HG02588 (cell line): ENCODE data around the gene PRRG3.

Source experiments
- ATAC-seq: cut with Tn5 transposase; IDR thresholded peaks from one replicate; pipeline ENCODE4 v1.9.1; 2021; ENCODE audit warnings: mild to moderate bottlenecking, moderate library complexity; ENCODE audit not compliant: unreplicated experiment

PRRG3 gene

GRCh38 chrX:151704041-151704663 is 8.9 kb downstream of the PRRG3 start:
- no peak for ATAC-seq

DNA sequence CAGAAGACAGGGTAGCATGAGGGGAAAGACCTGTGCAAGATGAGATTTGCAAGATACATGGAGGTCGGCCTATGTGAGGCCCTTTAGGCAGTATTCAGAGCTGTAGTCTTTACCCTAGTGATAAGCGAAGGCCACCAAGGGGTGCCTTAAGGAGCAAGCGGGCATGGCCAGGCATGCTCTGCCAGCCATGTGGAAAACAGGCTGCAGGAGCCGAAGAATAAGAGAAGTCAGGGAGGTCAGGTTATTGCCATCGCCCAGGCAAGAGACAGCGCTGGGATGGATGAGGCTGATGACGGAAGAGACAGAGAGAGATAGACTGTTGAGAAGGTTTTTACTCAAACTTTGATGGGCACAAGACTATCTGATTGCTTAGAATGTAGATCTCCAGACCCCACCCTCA is 13.6 kb downstream of the PRRG3 start:
- ATAC-seq: no peak

DNA sequence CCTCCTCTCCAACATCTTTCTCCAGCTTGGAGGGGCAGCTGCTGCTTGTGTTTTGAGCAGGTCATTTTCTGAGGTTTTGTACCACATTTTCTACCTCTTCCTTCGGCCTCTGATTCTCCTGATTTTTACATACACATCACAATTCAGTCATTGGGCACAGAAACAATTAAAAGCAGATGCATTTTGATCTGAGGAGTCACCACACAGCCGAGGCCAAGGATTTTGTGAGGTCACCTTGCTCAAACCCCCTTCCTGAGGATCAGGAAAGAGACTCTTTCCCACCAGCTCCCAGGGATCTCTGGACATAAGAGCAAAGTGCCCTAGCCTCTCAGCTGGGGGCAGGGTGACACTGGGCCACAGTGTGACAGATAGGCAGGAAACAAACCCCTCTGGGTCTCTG is 15.2 kb downstream of the PRRG3 start:
- no peak for ATAC-seq

DNA sequence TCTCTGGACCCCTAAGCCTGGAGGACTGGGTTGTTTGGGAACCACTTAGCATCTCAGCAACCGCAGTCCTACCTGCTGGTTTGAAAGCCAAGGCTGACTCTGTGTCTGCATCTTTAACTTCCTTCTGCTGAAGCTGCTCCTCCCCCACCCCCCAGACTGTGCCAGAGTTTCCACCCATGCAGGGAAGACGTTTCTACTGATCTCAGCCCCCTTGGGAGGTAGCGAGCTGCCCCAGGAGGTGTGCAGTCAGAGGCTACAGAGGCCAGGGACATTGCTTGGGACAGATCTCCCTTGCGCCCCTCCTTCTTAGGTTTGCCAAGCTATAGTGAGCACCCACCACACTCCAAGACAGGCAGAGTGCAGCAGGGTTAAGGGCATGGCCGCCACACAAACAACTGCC is 15.9 kb downstream of the PRRG3 start:
- no peak for ATAC-seq

- no peak for ATAC-seq
Observed at GRCh38 chrX:151711787-151712186, 16.5 kb downstream of the PRRG3 start.

GRCh38 chrX:151712253-151712652 is 17.0 kb downstream of the PRRG3 start:
- ATAC-seq: no peak

DNA sequence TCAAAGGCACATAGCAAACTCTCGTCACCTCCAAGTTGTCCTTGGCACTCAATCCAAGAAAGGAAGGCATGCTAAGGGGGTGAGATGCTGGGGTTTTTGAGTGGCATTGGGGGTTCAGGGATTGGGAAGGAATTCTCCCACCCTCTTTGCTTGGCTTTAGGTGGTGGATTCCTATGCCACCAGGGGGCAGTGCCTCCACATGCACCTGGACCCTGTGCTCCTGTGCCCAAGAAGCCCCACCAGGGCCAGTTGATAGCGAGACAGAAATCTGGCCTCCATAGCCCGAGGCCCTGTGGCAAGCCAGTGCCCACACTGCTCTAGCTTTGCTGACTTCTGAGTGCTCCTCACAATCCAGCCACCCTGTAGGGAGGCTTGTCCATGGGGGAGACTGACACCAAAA is 18.6 kb downstream of the PRRG3 start:
- no peak for ATAC-seq

GRCh38 chrX:151714362-151714761 is 19.1 kb downstream of the PRRG3 start:
- no peak for ATAC-seq

DNA sequence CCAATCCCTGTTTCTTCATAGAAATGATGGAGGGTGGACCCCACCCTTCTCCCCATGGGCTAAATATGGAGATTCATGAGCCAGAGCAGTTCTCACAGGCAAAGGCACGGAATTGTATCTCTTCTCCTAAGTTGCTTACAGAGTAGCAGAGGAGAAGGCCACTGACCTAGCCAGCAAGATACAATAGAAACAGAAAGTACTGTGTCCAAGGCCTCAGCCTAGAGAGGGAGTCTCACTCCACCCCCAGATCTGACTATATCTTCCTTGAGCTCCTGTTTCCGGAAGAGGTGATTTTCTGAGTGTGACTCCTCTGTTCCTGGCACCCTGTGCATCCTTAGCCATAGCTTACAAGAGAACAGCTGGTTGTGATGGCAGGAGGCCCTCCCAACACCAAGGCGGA is 20.5 kb downstream of the PRRG3 start, which contains the start of gene FATE1:
FATE1 (plus strand) TSS at position 284 of the 400 bp plus-strand sequence; CDS start at position 369, 85 bp downstream.
- ATAC-seq: no peak

DNA sequence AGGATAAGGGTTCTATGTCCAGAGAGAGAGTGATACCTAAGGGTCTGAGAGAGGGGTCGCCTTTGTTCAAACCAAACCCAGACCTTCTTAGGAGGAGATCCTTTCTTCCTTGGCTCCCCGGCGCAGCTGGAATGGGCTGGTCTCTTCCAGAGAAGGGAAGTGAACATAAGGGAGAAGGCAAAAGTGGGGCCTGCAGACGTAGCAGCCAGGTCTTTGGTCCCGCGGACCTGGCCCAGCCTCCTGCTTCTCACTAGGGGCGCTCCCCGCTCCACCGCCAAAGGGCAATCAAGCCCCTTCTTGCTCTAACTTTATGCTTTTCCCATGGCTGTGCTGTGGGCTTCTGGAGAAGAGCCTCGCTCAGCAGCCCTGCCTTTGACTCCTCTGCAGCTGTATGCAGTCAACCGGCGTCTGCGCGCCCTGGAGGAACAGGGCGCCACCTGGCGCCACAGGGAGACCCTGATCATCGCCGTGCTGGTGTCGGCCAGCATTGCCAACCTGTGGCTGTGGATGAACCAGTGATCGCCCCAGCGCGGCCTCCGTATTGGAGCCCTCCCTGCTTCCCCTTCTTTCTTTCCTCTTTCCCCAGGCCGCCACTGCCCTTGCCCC is 27.1 kb downstream of the PRRG3 start:
- ATAC-seq: no peak

DNA sequence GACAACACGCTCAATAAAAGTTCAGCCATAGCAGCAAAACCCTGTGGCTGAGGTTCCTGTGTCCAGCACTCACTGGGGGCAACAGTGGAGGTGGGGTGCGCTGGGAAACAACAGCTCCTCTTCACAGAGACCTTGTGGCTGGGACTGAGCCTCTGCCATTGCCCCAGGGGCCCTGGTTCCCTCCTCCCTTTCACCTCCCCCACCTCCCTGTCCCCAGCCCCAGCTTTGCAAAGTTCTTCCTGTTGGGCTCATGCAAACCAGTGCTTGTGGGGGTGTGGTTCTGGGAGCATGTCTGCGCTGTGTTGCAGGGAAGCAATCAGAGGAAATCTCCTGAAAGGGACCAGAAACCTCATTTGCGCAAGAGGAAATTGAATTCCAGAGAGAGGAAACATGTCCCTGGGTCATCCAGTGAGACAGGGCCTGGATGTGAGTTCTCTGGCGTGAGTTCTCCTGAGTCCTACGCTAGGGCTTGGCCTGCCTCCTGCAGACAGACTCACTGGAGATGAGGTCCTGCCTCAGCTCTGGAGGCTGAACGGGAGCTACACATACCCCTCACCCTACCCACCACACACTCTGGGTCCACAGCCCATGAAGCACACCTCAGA is 28.0 kb downstream of the PRRG3 start:
- no peak for ATAC-seq

GRCh38 chrX:151724563-151725337 is 29.5 kb downstream of the PRRG3 start:
- ATAC-seq: no peak

DNA sequence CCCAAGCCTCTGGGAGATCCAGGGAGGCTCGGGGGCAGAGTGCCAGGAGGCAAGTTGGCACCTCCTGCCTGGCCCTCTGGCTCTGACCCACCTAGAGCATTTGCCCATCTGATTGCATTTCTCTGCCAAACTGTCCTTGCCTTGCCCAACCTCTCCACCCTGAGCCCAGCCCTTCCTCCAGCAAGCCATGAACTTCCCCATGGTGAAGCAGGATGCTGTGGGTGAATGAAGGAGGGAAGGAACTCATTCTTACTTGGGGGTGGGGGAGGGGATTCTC is 30.0 kb downstream of the PRRG3 start:
- ATAC-seq: no peak

DNA sequence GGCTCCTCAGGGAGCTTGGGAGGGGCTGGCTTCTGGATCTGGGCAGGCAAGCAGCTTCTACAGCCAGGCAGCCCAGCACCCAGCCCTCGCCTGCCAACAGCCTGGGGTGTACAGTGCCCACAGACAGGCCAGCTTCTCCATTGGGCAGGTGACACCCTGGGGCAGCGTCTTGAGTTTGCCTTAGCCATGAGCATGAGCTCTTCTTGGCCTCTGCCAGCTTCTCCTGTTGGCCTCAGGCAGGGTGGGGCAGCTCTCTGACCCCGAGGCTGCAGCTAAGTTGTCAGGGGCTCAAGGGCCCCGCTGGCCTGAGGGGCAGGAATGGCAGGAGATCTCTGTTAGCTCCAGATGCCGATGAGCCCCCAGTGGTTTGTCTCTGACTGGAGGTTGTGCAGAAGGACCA is 31.5 kb downstream of the PRRG3 start:
- no peak for ATAC-seq

- no peak for ATAC-seq
Observed at GRCh38 chrX:151727346-151727745, 32.1 kb downstream of the PRRG3 start.

- no peak for ATAC-seq
Observed at GRCh38 chrX:151729056-151729725, 33.9 kb downstream of the PRRG3 start.

DNA sequence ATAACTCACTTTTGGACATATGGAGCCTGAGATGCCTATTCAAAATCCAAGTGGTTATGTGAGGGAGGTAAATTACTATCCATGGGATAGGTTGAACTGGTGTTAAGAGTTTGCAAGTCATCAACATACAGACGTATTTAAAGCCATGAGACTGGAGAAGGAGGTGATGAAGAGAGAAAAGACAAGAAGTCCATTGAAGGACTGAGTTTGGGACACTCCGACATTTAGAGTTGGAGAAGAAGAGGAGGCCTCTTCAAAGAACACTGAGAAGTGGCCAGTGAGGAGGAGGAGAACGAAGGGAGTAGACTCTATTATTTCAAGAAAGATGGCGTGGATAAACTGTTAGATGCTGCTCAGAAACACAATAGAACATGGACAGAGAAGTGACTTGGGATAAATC is 39.2 kb downstream of the PRRG3 start, which contains the start of gene CNGA2:
CNGA2 (plus strand) TSS at position 301 of the 400 bp plus-strand sequence. CDS start 3,738 bp downstream, outside the sequence.
- no peak for ATAC-seq

- no peak for ATAC-seq
Observed at GRCh38 chrX:151735219-151735618, 40.0 kb downstream of the PRRG3 start.

DNA sequence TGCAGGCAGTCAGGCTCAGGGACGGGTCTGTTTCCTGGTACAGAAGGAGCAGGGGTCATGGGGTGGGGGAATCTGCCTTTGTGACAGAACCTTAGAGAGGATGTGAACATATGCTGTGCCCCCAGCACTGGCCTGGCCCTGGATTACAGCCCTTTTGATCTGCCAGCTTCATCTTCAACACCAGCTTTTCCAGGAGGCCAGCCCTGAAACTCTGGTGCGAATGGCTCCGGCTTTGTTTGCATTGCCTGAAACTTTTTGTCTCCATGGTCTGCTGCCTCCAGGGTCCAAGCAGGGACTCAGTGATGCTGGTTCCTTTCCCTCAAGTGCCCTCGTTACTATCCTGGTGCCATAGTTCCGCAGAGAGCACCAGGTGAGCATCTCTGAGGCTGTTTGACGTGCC is 41.4 kb downstream of the PRRG3 start:
- no peak for ATAC-seq

DNA sequence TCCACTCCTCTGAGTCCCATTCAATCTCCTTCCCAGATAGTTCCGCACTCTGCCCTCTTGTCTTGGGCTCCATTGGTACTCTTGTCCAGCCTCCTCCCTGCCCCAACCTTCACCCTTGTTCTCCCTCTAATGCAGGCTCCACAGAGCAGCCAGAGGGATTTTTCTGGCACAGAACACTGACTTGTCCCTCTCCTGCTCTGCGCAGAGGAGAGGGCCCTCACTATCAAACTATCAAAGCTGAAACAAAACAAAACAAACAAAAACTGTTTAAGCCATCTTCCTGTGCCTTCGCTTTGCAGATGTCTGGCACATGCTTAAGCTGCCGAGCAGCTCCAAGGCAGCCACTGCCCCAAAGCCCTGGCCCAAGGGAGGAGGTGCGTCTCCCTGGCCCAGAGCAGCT is 42.2 kb downstream of the PRRG3 start:
- no peak for ATAC-seq

DNA sequence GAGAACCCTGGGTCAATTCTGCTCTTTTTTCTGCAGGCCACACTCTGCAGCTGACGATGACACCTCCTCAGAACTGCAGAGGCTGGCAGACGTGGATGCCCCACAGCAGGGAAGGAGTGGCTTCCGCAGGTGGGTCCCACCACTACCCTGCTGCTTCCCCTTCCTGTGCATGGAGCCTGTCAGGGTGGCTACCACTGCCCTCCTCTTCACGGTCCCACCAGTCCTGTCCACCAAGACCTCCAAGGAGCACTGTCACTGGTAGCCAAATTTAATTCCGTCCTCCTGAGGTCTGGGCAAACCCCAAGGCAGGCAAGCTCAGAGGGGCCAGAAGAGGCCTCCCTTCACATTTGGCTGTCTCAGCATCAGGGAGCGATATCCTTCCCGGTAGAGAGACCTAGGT is 43.5 kb downstream of the PRRG3 start:
- no peak for ATAC-seq
